GM18520 (cell line): ENCODE measurements around the gene GALP.
"Not testable (repeated sequence)": the region's sequence is repeated elsewhere in the genome, so short reads cannot be mapped to it uniquely, and the experiment has no call there.

Source experiments
- ATAC-seq: cut with Tn5 transposase; IDR thresholded peaks from one replicate; pipeline ENCODE4 v1.9.1; 2021; ENCODE audit not compliant: unreplicated experiment

The GALP gene

GRCh38 chr19:56175861-56176307 lies at the start of gene GALP:
Gene GALP, plus strand, starts transcription at chr19:56176008. Its CDS starts 1,101 bp downstream, at chr19:56177109.
- not testable (repeated sequence) for ATAC-seq

- no peak for ATAC-seq
Observed at GRCh38 chr19:56126983-56127780, 48.6 kb upstream of the GALP start.

DNA sequence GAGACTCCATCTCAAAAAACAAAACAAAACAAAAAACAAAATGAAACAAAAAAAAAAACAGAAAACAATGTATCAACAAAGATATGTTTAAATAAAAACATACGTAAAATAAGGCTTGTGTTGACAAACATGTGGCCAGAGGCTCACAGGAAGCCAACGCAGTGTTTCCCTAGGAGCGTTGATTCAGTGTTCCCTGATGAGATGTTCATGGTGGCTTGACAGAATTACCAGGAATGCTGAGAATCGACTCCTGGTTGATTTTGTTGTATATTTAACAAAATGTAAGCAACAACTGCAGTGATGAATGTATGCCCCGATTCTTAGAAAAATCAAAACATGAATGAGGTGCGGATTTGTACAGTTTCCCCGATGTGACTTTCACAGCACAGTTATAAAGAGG lies 45.8 kb upstream of the GALP start:
- ATAC-seq: no peak

- no peak for ATAC-seq
Observed at GRCh38 chr19:56131651-56132050, 44.2 kb upstream of the GALP start.

- no peak for ATAC-seq
Observed at GRCh38 chr19:56132316-56132822, 43.4 kb upstream of the GALP start.

DNA sequence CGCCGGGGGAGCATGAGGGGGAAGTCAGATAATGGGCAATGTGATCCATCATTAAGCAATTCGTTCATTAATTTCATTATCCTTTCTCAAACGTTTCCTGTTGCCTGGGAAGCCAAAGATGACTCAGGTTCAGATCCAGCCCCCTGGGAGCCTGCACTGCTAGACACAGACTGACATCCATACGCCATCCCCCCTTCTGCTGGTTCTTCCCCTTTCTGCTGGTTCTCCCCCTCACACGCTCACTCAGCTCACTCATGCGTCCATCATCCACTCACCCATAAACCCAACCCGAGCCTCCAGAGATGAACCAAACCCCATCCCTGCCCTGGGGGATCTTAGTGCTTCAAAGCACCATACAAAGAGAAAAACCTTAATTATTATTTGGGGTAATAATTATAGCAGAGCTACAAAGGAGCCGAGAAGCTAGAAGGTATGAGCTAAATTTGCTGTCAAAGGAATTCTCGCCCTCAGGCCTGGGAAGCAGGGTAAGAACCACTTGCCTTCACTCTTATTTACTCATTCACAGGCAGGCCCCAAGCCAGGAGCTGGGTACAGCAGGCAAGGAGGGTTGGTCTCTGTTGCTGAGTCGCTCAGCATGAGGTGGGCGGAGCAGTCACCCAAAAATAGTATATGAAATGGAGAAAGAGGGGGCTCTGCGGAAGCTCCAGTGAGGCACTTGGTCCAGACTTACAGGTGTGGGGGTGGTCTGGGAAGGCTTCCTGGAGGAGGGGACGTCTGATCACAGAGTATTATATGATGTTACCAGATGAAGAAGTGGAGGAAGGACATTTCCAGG lies 41.8 kb upstream of the GALP start:
- no peak for ATAC-seq

DNA sequence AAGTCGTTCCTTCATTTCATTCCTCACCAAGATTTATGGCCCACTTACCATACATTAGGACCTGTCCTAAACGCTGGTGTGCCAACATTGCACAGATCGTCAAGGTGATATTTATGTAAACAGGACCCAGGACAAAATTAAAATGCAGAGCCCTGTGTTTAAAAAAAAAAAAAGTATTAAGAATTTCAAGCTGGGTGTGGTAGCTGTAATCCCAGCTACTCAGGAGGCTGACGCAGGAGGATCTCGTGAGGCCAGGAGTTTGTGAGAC lies 41.2 kb upstream of the GALP start:
- ATAC-seq: no peak

DNA sequence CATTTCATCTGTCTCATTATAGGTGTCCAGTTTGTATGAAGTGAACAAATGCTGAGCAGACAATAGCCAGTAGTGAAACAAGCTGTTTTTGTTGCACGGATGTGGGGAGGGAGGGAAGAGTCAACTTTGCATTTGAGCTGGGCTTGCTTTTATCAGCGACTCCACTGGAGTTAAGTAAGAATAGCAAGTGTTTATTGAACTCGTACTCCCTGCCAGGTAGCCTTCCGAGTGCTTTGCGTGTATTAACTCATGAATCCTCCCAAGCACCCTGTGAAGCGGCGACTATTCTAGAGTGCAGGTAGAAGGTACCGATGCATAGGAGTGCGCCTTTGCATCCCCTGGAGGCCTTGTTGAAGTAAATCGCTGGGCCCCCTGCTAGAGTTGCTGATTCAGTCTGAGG lies 39.4 kb upstream of the GALP start:
- ATAC-seq: no peak

- no peak for ATAC-seq
Observed at GRCh38 chr19:56137405-56137804, 38.4 kb upstream of the GALP start.

GRCh38 chr19:56138069-56138468 lies 37.7 kb upstream of the GALP start:
- ATAC-seq: no peak

DNA sequence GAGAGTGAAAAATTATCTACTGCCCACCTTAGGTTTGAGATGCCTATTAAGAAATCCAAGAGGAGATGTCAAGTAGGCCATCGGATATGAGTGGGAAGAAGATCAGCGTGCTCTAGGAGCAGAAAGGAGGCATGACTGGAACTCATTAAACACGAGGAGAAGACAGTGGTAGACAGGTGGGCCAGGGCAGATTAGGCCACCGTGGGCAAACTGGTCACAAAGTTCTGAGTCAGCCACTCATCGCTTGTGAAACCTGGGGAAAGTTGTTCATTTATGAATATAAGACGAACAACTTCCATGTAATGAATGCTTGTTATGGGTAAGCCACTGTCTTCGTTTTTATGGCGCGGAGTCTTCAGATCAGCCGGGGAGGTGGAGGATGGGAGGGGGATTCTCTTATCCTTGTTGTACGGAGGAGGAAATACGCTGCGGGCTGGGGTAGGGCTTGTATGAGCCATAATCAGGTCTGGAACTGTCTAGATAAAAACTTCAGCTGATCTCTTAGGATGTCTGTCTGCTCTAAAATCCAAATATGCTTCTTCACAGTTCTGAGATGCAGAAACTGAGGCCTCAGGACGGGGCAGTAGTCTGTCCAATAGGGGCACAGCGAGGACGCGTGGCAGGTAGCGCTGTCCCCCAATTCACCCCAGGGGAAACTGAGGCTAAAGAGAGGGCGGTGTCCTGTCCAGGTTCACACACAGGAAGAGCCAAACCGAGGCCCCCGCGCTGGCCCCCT lies 35.8 kb upstream of the GALP start:
- ATAC-seq: no peak

DNA sequence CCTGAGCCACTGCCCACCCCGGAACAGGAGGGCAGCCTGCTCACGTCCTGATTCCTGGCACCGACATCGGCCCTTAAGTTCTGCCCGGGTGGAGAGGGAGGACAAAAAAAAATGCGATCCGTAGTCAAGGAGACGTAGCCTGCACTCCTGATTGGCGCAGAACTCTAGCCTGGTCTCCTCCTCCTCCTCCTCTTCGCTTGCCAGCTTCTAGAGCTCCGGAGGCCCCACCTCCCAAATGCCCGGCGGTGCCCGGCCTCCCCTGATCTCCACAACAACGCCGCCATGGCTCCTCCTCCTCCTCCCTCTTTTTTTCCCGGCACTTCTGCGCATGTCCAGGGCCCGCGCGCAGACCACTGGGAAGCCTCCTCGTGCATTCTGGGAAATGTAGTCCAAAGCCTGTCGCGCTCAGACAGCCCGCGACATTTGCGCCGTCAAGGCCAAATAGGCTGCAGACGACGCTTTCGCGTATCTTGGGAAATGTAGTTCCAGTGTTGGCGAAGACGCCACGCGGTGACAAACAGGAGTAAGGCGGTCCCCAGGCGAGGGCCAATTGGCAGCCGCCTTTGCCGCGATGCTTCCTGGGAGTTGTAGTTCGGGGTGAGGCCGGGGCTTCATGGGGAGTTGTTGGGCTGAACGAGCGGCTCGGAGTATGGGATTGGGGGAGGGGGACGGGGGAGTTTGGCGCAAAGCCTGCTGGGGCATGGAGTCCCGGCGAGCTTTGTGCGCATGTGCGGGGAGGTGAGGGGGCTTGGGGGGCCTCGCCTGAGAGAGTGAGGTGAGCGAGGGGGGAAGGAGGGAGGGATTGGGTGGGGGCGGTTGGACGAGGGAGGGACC lies 35.0 kb upstream of the GALP start, which contains the start of gene ZNF444:
ZNF444 (plus strand) TSS at position 705 of the 834 bp plus-strand sequence. CDS start 5,625 bp downstream, outside the sequence.
- ATAC-seq: peak; percentile 91

GRCh38 chr19:56141417-56141993 lies 34.3 kb upstream of the GALP start:
- no peak for ATAC-seq

DNA sequence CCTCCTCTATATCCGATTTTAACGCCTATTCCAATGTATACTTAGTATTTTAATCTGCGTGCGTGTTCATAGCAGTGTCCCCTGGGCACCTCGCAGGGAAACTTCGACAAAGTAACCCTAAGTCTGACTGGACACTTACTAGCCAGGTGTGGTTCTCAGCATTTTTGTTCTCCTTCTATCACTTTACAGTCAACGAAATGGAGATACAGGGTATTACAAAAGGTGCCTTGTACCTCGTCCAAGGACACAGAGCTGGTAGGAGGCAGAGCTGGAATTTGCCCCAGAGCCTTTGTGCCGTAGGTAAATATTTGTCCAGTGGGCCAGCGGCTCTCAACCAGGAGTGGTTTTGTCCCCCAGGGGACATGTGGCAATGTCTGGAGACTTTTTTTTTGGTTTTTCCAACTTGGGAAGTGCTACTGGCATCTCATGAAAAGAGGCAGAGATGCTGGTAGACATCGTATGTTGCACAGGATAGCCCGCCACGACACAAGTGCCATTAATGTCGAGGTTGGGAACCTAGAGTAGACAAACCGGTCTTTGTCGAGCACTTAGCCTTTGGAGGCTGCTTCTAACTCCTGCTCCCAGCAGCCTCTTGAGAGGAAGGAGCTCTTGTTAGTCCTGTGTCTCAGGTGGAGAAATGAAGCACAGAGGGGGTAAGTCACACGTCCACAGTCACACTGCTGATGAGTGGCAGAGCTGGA lies 33.6 kb upstream of the GALP start:
- no peak for ATAC-seq

GRCh38 chr19:56142897-56143434 lies 32.8 kb upstream of the GALP start:
- no peak for ATAC-seq

- no peak for ATAC-seq
Observed at GRCh38 chr19:56144376-56144775, 31.4 kb upstream of the GALP start.

GRCh38 chr19:56144831-56145230 lies 31.0 kb upstream of the GALP start:
- ATAC-seq: no peak

GRCh38 chr19:56145698-56146097 lies 30.1 kb upstream of the GALP start:
- no peak for ATAC-seq

GRCh38 chr19:56146904-56147303 lies 28.9 kb upstream of the GALP start:
- no peak for ATAC-seq
